Measurements from ENCODE around the gene CNTNAP2. TPM values are rescaled to one million over a fixed set of nuclear protein-coding genes. Genes with fewer than 3 reads are reported as not detected.
"Not testable (repeated sequence)": the region's sequence is repeated elsewhere in the genome, so short reads cannot be mapped to it uniquely, and the experiment has no call there.

CNTNAP2 gene
- total and polyA plus RNA-seq, 12 donors: 0.07 to 0.77 (median 0.24) TPM

GRCh38 chr7:148056406-148056805 is 1939.8 kb downstream of the CNTNAP2 start:
- Histone ChIP-seq H3K36me3 (no peaks in the 10 kb centered on the region), H3K4me3 (no peak overlapping the region), H3K27me3 (peaks cover 0 to 3% (median 0%) of the 10 kb centered on the region in 7 donors), H3K9me3 (no peaks in the 10 kb centered on the region), H3K4me1 (no peaks in the 10 kb centered on the region), H3K27ac (no peak overlapping the region)
- DNase-seq (no peak), ATAC-seq (no peak)
- TF ChIP-seq CTCF (IDR thresholded peaks at IDR 0.05): no peak
- intact Hi-C loops (cut with DNase I): no loop called here
- WGBS, 2 donors: 87 to 88% methylated on average over 3 of the region's 3 CpGs

- H3K4me3 ChIP-seq: no peak overlapping the region
- H3K4me1 ChIP-seq: no peaks in the 10 kb centered on the region
- 58 to 63% methylated on average over 4 of the region's 4 CpGs for WGBS, 2 donors
- peaks cover 0 to 3% (median 0%) of the 10 kb centered on the region in 7 donors for H3K27me3 ChIP-seq
- intact Hi-C loops (cut with DNase I): no loop called here
- H3K27ac ChIP-seq: no peak overlapping the region
- TF ChIP-seq CTCF (IDR thresholded peaks at IDR 0.05): no peak
- ATAC-seq (no peak), DNase-seq (no peak)
- H3K36me3 ChIP-seq: no peaks in the 10 kb centered on the region
- peaks cover 0 to 1% (median 0%) of the 10 kb centered on the region in 11 donors for H3K9me3 ChIP-seq
Measured at GRCh38 chr7:148058092-148058491, 1941.5 kb downstream of the CNTNAP2 start.

- ATAC-seq: no peak
- H3K27me3 ChIP-seq: peaks cover 0 to 3% (median 0%) of the 10 kb centered on the region in 7 donors
- no peaks in the 10 kb centered on the region for H3K36me3 ChIP-seq
- peaks cover 0 to 8% (median 0%) of the 10 kb centered on the region in 11 donors for H3K9me3 ChIP-seq
- no peaks in the 10 kb centered on the region for H3K4me1 ChIP-seq
- DNase-seq: no peak
- H3K27ac ChIP-seq: no peak overlapping the region
- WGBS, 2 donors: 81 to 87% methylated on average over 6 of the region's 6 CpGs
- intact Hi-C loops (cut with DNase I): no loop called here
- H3K4me3 ChIP-seq: no peak overlapping the region
- no peak for TF ChIP-seq CTCF (IDR thresholded peaks at IDR 0.05)
Measured at GRCh38 chr7:148058753-148059152, 1942.2 kb downstream of the CNTNAP2 start.

- no peak for DNase-seq
- WGBS, 2 donors: 87 to 96% methylated on average over 1 of the region's 1 CpG
- ATAC-seq: no peak
Measured at GRCh38 chr7:148060724-148061123, 1944.1 kb downstream of the CNTNAP2 start.

DNA sequence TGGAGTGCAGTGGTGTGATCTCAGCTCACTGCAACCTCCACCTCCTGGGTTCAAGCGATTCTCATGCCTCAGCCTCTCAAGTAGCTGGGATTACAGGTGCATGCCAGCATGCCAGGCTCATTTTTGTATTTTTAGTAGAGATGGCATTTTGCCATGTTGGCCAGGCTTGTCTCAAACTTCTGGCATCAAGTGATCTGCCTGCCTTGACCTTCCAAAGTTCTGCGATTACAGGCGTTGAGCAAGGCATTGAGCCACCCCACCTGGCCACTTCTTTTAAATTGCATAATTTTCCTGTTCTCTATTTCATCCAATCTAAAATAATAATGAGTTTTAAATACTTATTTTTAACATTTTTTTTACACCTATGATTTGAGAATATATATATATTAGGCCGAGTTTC is 1961.5 kb downstream of the CNTNAP2 start:
- ATAC-seq (peak in 1 of 8 donors; percentile 29), DNase-seq (peak in 1 of 2 donors; percentile 4)
- 62 to 68% methylated on average over 4 of the region's 4 CpGs for WGBS, 2 donors
- H3K27ac ChIP-seq; H3K4me1 ChIP-seq; H3K9me3 ChIP-seq; H3K27me3 ChIP-seq; H3K36me3 ChIP-seq; intact Hi-C loops (cut with DNase I); H3K4me3 ChIP-seq: not testable (repeated sequence)

More at GRCh38 chr7:148060724-148061123, 1944.1 kb downstream of the CNTNAP2 start:
- no peak overlapping the region for H3K4me3 ChIP-seq
- H3K9me3 ChIP-seq: peaks cover 0 to 20% (median 0%) of the 10 kb centered on the region in 11 donors
- H3K27ac ChIP-seq: no peak overlapping the region
- H3K27me3 ChIP-seq: peaks cover 0 to 3% (median 0%) of the 10 kb centered on the region in 7 donors
- no peak for TF ChIP-seq CTCF (IDR thresholded peaks at IDR 0.05)
- intact Hi-C loops (cut with DNase I): no loop called here
- no peaks in the 10 kb centered on the region for H3K4me1 ChIP-seq
- no peaks in the 10 kb centered on the region for H3K36me3 ChIP-seq

All from heart right ventricle (tissue), 16 donors.